ENCODE data around the gene SLC29A4. TPM values are rescaled to one million over a fixed set of nuclear protein-coding genes. Genes with fewer than 3 reads are reported as not detected.
"Not testable (repeated sequence)": the region's sequence is repeated elsewhere in the genome, so short reads cannot be mapped to it uniquely, and the experiment has no call there.

SLC29A4 gene
- total RNA-seq, 2 donors from 2014 or later, result 0.14 to 0.21 TPM

DNA sequence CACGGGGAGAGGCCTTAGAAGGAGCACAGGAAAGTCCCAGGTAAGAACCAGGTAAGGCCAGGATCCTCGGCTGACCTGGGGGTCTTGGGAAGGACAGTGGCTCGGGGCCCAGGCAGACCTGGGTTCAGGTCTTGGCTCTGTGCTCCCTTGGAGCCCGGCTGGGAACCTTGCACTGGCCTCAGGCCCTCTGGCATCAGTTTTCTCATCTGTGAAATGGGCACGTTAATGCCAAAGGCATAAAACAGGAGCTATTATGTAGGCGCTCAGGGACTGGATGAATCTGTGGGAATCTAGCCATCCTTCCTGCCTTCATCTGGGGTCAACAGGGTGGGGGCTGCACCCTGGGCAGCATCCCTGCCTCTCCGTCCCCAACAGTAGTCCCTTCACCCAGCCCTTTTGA, 8.3 kb upstream of the SLC29A4 start:
- no peak overlapping the region for H3K27ac ChIP-seq
- H3K9me3 ChIP-seq, result no peaks in the 10 kb centered on the region
- TF ChIP-seq, protein P1, sequence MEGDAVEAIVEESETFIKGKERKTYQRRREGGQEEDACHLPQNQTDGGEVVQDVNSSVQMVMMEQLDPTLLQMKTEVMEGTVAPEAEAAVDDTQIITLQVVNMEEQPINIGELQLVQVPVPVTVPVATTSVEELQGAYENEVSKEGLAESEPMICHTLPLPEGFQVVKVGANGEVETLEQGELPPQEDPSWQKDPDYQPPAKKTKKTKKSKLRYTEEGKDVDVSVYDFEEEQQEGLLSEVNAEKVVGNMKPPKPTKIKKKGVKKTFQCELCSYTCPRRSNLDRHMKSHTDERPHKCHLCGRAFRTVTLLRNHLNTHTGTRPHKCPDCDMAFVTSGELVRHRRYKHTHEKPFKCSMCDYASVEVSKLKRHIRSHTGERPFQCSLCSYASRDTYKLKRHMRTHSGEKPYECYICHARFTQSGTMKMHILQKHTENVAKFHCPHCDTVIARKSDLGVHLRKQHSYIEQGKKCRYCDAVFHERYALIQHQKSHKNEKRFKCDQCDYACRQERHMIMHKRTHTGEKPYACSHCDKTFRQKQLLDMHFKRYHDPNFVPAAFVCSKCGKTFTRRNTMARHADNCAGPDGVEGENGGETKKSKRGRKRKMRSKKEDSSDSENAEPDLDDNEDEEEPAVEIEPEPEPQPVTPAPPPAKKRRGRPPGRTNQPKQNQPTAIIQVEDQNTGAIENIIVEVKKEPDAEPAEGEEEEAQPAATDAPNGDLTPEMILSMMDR (IDR thresholded peaks at IDR 0.05), result no peak
- no peaks in the 10 kb centered on the region for H3K4me1 ChIP-seq (ENCODE audit: control insufficient read depth in 1 of 2, low read depth in 2 of 2)
- H3K4me3 ChIP-seq, result no peak overlapping the region
- ATAC-seq (ENCODE audit: insufficient number of reproducible peaks, low FRiP score, low read depth), result no peak
- H3K36me3 ChIP-seq, result no peaks in the 10 kb centered on the region
- DNase-seq (ENCODE audit: low spot score), result no peak
- H3K27me3 ChIP-seq (replicated peaks; ENCODE audit: insufficient read depth), result no peaks in the 10 kb centered on the region

DNA sequence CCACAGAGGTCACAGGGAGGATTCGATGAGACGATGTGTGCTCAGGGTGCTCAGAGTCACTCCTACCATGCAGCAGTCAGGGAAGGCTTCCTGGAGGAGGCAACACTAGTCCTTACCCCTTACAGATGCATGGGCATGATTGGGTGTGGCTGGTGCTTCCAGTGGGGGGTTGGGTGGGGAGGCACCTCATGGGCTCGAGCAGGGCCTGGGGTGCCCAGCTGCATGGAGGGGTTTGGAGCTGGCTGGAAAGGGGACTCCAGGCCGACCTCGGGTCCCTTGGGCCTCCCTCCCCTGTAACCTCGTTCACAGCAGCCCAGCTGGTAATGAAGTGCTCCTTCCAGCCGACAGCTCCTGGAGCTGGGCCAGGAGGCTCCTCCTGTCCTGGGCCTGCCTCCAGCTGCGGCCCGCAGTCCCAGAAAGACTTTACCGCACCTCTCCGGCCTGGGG, 7.7 kb upstream of the SLC29A4 start:
- not testable (repeated sequence) for H3K27me3 ChIP-seq (replicated peaks; ENCODE audit: insufficient read depth); DNase-seq (ENCODE audit: low spot score); H3K36me3 ChIP-seq; H3K27ac ChIP-seq; H3K9me3 ChIP-seq; H3K4me1 ChIP-seq (ENCODE audit: control insufficient read depth in 1 of 2, low read depth in 2 of 2); H3K4me3 ChIP-seq; ATAC-seq (ENCODE audit: insufficient number of reproducible peaks, low FRiP score, low read depth)

DNA sequence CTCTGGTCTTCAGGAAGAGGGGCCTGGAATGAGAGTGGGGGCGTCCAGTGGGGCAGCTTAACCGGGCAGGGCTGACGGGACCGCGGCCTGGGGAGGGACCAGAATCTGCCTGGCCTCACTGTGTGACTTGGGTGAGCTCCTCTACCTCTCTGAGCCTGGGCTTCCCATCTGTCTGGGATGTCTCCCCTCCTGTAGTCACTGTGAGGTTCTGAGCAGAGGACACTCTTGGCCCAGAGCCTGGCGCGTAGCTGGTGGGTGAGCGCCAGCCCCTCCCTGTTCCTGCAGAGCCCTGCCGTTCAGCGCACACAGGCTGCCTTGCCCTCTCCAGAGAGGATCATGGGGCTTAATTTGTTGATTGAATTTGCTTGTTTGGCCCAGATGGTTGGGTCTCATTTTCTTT, 7.2 kb upstream of the SLC29A4 start:
- not testable (repeated sequence) for H3K36me3 ChIP-seq; ATAC-seq (ENCODE audit: insufficient number of reproducible peaks, low FRiP score, low read depth); H3K9me3 ChIP-seq; H3K4me3 ChIP-seq; H3K27ac ChIP-seq; H3K27me3 ChIP-seq (replicated peaks; ENCODE audit: insufficient read depth); H3K4me1 ChIP-seq (ENCODE audit: control insufficient read depth in 1 of 2, low read depth in 2 of 2); DNase-seq (ENCODE audit: low spot score)

DNA sequence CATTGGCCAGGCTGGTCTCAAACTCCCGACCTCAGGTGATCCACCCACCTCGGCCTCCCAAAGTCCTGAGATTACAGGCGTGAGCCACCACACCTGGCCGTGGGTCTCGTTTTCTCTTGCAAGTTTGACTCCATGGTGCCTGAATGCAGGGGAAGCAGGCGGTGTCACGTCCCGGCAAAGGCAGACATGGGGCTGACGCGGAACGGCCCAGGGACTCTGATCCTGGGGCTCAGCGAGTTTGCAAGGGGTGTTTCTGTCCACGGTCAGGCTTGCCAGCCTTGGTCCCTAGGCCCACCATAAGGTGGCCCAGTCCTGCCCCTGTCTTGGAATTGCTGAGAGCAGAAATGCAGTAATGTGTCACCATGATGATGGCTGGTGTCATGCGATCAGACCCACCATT, 6.6 kb upstream of the SLC29A4 start:
- ATAC-seq (ENCODE audit: insufficient number of reproducible peaks, low FRiP score, low read depth); H3K4me3 ChIP-seq; H3K9me3 ChIP-seq; H3K36me3 ChIP-seq; DNase-seq (ENCODE audit: low spot score); H3K4me1 ChIP-seq (ENCODE audit: control insufficient read depth in 1 of 2, low read depth in 2 of 2); H3K27ac ChIP-seq; H3K27me3 ChIP-seq (replicated peaks; ENCODE audit: insufficient read depth): not testable (repeated sequence)

DNA sequence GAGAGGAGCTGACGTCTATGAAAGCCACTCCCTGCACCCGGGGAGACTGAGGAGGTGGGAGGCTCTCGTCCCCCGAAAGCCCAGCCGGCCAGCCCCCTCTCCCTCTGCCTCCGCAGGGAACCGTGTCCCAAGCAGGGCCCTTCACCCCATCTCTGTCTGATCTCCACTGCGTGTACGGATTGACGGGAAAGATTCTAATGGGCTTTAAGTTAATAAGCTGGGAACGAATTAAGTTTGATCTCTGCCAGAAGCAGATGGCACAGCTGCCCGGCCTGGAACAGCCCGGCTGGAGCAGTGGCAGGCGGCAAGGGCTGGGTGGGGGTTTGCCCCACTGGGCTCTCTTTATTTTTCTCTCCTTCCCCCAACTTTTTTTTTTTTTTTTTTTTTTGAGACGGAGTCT, 6.1 kb upstream of the SLC29A4 start:
- TF ChIP-seq, protein P1 (IDR thresholded peaks at IDR 0.05), result no peak
- Histone ChIP-seq H3K36me3 (no peaks in the 10 kb centered on the region), H3K27ac (no peak overlapping the region), H3K9me3 (no peaks in the 10 kb centered on the region), H3K27me3 (replicated peaks; ENCODE audit: insufficient read depth) (no peaks in the 10 kb centered on the region), H3K4me3 (no peak overlapping the region), H3K4me1 (ENCODE audit: control insufficient read depth in 1 of 2, low read depth in 2 of 2) (no peaks in the 10 kb centered on the region)
- no peak for DNase-seq (ENCODE audit: low spot score)
- ATAC-seq (ENCODE audit: insufficient number of reproducible peaks, low FRiP score, low read depth), result no peak

DNA sequence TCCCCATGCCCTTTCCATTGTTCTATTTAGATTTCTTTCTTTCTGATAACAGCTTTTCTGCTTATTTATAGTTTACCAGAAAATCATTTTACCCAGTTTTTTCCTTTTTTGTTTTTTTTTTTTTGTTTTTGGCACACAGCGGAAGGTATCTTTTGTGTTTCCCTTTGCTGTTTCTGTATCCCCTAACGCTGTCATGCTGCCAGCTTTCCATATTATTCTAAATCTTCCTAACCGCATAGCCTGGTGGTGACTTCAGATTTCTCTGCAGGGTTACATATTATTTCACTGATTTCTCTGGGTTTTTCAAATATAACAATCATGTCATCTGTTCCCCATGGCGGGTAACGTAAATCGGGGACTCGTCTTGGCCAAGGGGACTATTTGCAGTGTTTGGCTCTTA, 4.0 kb upstream of the SLC29A4 start:
- DNase-seq (ENCODE audit: low spot score), result no peak
- Histone ChIP-seq H3K27me3 (replicated peaks; ENCODE audit: insufficient read depth) (no peaks in the 10 kb centered on the region), H3K9me3 (no peaks in the 10 kb centered on the region), H3K4me1 (ENCODE audit: control insufficient read depth in 1 of 2, low read depth in 2 of 2) (peaks cover 5 to 6% of the 10 kb centered on the region in 2 donors), H3K27ac (no peak overlapping the region), H3K4me3 (no peak overlapping the region), H3K36me3 (no peaks in the 10 kb centered on the region)
- TF ChIP-seq, protein P1 (IDR thresholded peaks at IDR 0.05), result no peak
- no peak for ATAC-seq (ENCODE audit: insufficient number of reproducible peaks, low FRiP score, low read depth)

- ATAC-seq (ENCODE audit: insufficient number of reproducible peaks, low FRiP score, low read depth), result no peak
- DNase-seq (ENCODE audit: low spot score), result no peak
- no peak overlapping the region for H3K27ac ChIP-seq
- no peaks in the 10 kb centered on the region for H3K9me3 ChIP-seq
- no peak overlapping the region for H3K4me3 ChIP-seq
- peaks cover 5 to 12% of the 10 kb centered on the region in 2 donors for H3K4me1 ChIP-seq (ENCODE audit: control insufficient read depth in 1 of 2, low read depth in 2 of 2)
- H3K36me3 ChIP-seq, result no peaks in the 10 kb centered on the region
- no peaks in the 10 kb centered on the region for H3K27me3 ChIP-seq (replicated peaks; ENCODE audit: insufficient read depth)
- TF ChIP-seq, protein P1 (IDR thresholded peaks at IDR 0.05), result no peak
Observed at GRCh38 chr7:5279734-5280133, 3.0 kb upstream of the SLC29A4 start.

DNA sequence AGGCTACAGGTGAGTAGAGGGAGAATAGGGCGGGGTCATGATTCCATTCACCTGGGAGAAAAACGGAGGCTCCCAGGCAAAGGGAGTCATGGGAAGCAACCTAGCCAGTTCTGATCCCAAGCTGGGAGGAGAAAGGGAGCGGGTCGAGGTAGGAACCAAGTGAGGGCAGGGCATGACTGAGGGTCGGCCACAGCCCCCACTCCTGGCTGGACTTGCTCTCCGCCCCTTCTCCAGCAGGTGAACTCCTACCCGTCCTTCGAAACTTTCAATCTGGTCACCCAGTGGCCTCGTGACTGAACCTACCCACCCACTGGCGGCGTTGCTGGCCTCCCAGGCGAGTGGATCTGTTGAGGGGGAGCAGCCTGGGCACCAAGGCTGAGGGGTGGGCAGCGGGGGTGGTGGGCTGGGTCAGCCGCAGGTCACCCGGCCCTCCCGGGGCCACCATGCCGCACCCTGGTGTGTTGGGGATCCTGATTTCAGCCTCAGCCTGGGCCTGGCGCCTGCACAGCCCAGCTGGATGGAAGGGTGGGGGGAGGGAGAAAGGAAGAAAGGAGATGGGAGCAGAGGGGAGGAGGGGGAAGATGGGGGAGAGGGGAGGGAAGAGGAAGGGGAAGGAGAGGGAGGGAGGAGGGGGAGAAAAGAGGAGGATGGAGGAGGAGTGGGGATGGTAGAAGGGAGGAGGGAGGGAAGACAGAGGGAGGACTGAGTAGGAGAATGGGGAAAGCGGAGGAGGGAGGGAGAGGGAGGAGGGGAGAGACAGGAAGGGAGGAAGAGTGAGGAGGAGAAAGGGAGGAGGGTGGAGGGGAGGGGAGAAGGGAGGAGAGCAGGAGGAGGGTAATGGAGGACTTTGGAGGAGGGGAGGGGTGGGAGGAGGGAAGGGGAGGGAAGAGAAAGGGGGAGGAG, 894 bp upstream of the SLC29A4 start:
- not testable (repeated sequence) for H3K9me3 ChIP-seq; DNase-seq (ENCODE audit: low spot score)
- peak; percentile 19 for ATAC-seq (ENCODE audit: insufficient number of reproducible peaks, low FRiP score, low read depth)

More for the DNA sequence above, 894 bp upstream of the SLC29A4 start:
- H3K27me3 ChIP-seq (replicated peaks; ENCODE audit: insufficient read depth); H3K4me3 ChIP-seq; H3K27ac ChIP-seq; H3K36me3 ChIP-seq: not testable (repeated sequence)
- H3K4me1 ChIP-seq (ENCODE audit: control insufficient read depth in 1 of 2, low read depth in 2 of 2), result peaks cover 5 to 14% of the 10 kb centered on the region in 2 donors

All from thoracic aorta (tissue), 2 donors.